Mesendoderm (in vitro differentiated cells): Measurements from ENCODE around the gene SLC36A3.

ENCODE experiments used
- DNase-seq: peaks from one replicate; pipeline ENCODE4 v3.0.0; 2013
- H2AK5ac ChIP-seq: 2 replicates; pipeline ENCODE4 v1.6.1; 2013; ENCODE audit warnings: low read length, inconsistent platforms
- H2BK120ac ChIP-seq: 2 replicates; pipeline ENCODE4 v1.6.1; 2013; ENCODE audit warnings: low read depth, mild to moderate bottlenecking, low read length, moderate library complexity, mixed read lengths
- H2BK15ac ChIP-seq: replicated peaks from 2 replicates; pipeline ENCODE4 v1.6.1; 2013; ENCODE audit warnings: low read depth, mild to moderate bottlenecking, moderate library complexity
- H2BK5ac ChIP-seq: 2 replicates; pipeline ENCODE4 v1.6.1; 2013; ENCODE audit warnings: low read length, inconsistent platforms
- H3K18ac ChIP-seq: 2 replicates; pipeline ENCODE4 v1.6.1; 2013; ENCODE audit warnings: mild to moderate bottlenecking, low read length, mixed read lengths
- H3K23ac ChIP-seq: one replicate; pipeline ENCODE4 v1.6.1; 2013; ENCODE audit warnings: low read length
- H3K27ac ChIP-seq: 2 replicates; pipeline ENCODE4 v1.5.1; 2013; ENCODE audit warnings: low read depth, mild to moderate bottlenecking, inconsistent platforms, low read length, moderate library complexity
- H3K27me3 ChIP-seq: 2 replicates; pipeline ENCODE4 v1.6.1; 2013; ENCODE audit warnings: low read length, control low read depth, mild to moderate bottlenecking, inconsistent platforms; ENCODE audit not compliant: insufficient read depth, poor library complexity
- H3K36me3 ChIP-seq: 2 replicates; pipeline ENCODE4 v1.6.1; 2013; ENCODE audit warnings: low read length, inconsistent platforms; ENCODE audit not compliant: control insufficient read depth, insufficient read depth
- H3K4ac ChIP-seq: one replicate; pipeline ENCODE4 v1.6.1; 2013; ENCODE audit warnings: low read depth, mild to moderate bottlenecking, low read length, moderate library complexity
- H3K4me1 ChIP-seq: 2 replicates; pipeline ENCODE4 v1.6.1; 2013; ENCODE audit warnings: low read depth, low read length, inconsistent platforms; ENCODE audit not compliant: control insufficient read depth
- H3K4me2 ChIP-seq: 2 replicates; pipeline ENCODE4 v1.6.1; 2013; ENCODE audit warnings: low read length
- H3K4me3 ChIP-seq: 2 replicates; pipeline ENCODE4 v1.5.1; 2013; ENCODE audit warnings: mild to moderate bottlenecking, low read length
- H3K56ac ChIP-seq: one replicate; pipeline ENCODE4 v1.6.1; 2013; ENCODE audit warnings: low read length
- H3K79me1 ChIP-seq: 2 replicates; pipeline ENCODE4 v1.6.1; 2013; ENCODE audit warnings: low read length, inconsistent platforms
- H3K79me2 ChIP-seq: 2 replicates; pipeline ENCODE4 v1.6.1; 2013; ENCODE audit warnings: mild to moderate bottlenecking, low read length; ENCODE audit not compliant: control insufficient read depth, insufficient read depth
- H3K9ac ChIP-seq: 2 replicates; pipeline ENCODE4 v1.6.1; 2013; ENCODE audit warnings: low read length, inconsistent platforms
- H4K5ac ChIP-seq: one replicate; pipeline ENCODE4 v1.6.1; 2013; ENCODE audit warnings: low read length
- H4K8ac ChIP-seq: one replicate; pipeline ENCODE4 v1.6.1; 2013; ENCODE audit warnings: low read depth, mild to moderate bottlenecking, control low read depth, low read length, moderate library complexity
- WGBS: extraction: QIAGEN DNeasy Blood & Tissue Kit; methylation state at CpG from one replicate; pipeline ENCODE4 v1.1.7; 2013; ENCODE audit warnings: low lambda C conversion rate, missing lambda C conversion rate; ENCODE audit not compliant: insufficient coverage; ENCODE audit errors: extremely low coverage; 5-methylcytosine and 5-hydroxymethylcytosine counted together

The SLC36A3 gene

DNA sequence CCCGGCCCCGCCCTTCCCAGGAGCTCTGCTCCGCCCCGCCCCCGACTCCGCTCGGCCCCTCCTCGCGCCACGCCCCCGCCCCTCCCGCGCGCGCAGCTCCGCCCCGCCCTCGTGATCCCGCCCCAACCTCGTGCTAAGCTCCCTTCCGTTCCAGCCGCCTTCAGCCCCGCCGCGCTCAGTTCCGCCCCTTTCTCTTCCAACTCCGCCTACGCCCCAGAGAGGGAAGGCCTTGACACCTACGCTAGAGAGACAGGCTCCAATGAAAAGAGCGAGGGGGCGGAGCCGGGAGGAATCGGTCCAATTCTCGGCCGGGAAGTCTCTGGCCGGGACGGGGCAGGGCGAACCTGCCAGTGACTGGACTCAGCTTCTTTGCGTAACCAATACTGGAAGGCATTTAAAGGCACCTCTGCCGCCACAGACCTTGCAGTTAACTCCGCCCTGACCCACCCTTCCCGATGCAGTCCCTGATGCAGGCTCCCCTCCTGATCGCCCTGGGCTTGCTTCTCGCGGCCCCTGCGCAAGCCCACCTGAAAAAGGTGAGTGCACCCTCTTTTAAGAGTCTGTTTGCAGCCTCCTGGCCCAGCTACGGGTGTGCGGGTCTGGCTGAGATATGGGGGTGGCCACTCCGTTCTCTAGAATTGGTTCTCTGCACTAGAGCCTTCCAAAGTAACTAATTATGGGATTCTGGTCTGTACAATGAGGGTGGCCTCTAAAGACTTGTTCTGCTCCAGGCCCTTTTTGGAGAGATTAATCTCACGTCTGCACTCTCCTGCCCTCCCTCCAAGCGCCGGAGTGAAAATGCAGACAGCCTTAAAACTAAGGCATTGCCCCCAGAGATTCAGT lies 50.6 kb downstream of the SLC36A3 start, which contains the start of gene GM2A:
GM2A (plus strand) TSS at position 424 of the 843 bp plus-strand sequence; CDS start at position 456, 32 bp downstream.
- Histone ChIP-seq H3K4me3 (peak within 1 kb of the TSS; percentile 47), H3K4me1 (peaks cover 4% of the 10 kb centered on the region), H2BK120ac (no peak within 1 kb of the TSS), H3K27me3 (no peaks in the 10 kb centered on the region), H3K4ac (peak within 1 kb of the TSS; percentile 22), H2AK5ac (no peak within 1 kb of the TSS), H3K4me2 (peak within 1 kb of the TSS; percentile 85), H2BK15ac (no peak within 1 kb of the TSS), H3K27ac (no peak within 1 kb of the TSS), H3K79me1 (peaks cover 5% of the 10 kb centered on the region), H3K79me2 (no peaks in the 10 kb centered on the region), H3K23ac (peak within 1 kb of the TSS; percentile 48), H3K18ac (peak within 1 kb of the TSS; percentile 42), H3K9ac (peak within 1 kb of the TSS; percentile 75), H3K56ac (peak within 1 kb of the TSS; percentile 86), H4K8ac (peak within 1 kb of the TSS; percentile 78), H4K5ac (no peak within 1 kb of the TSS), H3K36me3 (no peaks in the 10 kb centered on the region), H2BK5ac (peak within 1 kb of the TSS; percentile 3)
- DNase-seq, result peak; percentile 100
- no CpG with 5 or more reads among the region's 52 CpGs for WGBS

DNA sequence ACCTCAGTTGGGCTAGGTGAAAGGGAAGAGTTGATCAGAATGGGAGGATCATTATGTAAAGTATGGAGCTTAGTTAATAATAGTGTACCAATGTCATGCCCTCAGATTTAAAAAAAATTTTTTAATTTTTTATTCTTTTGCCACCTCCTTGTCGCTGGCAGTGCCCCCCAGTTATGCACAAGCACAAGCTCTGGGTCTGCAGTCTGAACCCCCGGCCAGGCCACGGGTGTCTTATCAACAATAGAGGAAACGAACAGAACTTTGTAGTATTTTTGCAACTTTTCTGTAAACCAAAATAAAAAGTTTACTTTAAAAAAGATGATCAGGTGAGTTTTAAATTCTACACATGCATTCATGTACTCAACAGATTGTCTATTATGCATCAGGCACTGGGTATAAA lies 51.9 kb downstream of the SLC36A3 start:
- Histone ChIP-seq H3K79me1 (peaks cover 4% of the 10 kb centered on the region), H3K79me2 (no peaks in the 10 kb centered on the region)

DNA sequence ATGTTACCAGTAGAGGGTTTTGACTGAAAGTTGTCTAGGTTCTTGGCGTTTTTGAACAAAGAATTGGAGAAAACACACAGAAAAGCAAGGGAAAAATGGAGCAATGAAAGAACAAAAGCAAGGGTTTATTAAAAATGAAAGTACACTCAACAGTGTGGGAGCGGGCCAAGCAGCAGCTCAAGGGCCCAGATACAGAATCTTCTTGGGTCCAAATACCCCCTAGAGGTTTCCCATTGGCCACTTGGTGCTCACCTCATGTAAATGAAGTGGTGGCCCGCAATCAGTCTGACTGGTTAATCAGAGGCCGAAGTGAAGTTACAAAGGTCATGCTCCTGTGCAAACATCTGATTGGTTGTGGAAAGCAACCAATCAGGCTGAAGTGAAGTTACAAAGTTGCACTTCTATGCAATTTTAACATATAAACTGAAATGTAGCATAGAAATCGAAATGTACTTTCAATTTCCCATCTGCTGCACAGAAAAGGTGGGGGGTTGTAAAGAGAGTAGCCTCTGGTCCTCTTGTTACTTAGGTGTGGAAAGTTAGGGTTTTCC lies 52.5 kb downstream of the SLC36A3 start:
- no peak overlapping the region for H2AK5ac ChIP-seq
- no peak overlapping the region for H3K4me3 ChIP-seq
- H3K4me2 ChIP-seq, result no peak overlapping the region
- no peak overlapping the region for H3K4ac ChIP-seq
- whole genome bisulfite sequencing, result no CpG with 5 or more reads among the region's 5 CpGs
- H3K27me3 ChIP-seq, result no peaks in the 10 kb centered on the region
- H2BK15ac ChIP-seq, result no peak overlapping the region
- peak; percentile 36 for DNase-seq
- no peak overlapping the region for H2BK5ac ChIP-seq
- H3K27ac ChIP-seq, result no peak overlapping the region
- no peak overlapping the region for H3K18ac ChIP-seq
- no peaks in the 10 kb centered on the region for H3K36me3 ChIP-seq
- H3K79me1 ChIP-seq, result peaks cover 4% of the 10 kb centered on the region
- H3K56ac ChIP-seq, result no peak overlapping the region
- H4K8ac ChIP-seq, result no peak overlapping the region
- no peak overlapping the region for H3K23ac ChIP-seq
- no peak overlapping the region for H4K5ac ChIP-seq
- H3K9ac ChIP-seq, result no peak overlapping the region
- H3K79me2 ChIP-seq, result no peaks in the 10 kb centered on the region
- H3K4me1 ChIP-seq, result peaks cover 2% of the 10 kb centered on the region
- no peak overlapping the region for H2BK120ac ChIP-seq

More for the DNA sequence above, 51.9 kb downstream of the SLC36A3 start:
- no peak overlapping the region for H2BK5ac ChIP-seq
- WGBS, result no CpG with 5 or more reads among the region's 4 CpGs
- H3K23ac ChIP-seq, result no peak overlapping the region
- H2BK15ac ChIP-seq, result no peak overlapping the region
- H3K27ac ChIP-seq, result no peak overlapping the region
- peaks cover 2% of the 10 kb centered on the region for H3K4me1 ChIP-seq
- no peak overlapping the region for H3K18ac ChIP-seq
- no peak overlapping the region for H3K9ac ChIP-seq
- H3K4me2 ChIP-seq, result no peak overlapping the region
- no peaks in the 10 kb centered on the region for H3K36me3 ChIP-seq
- H2BK120ac ChIP-seq, result no peak overlapping the region
- no peak overlapping the region for H2AK5ac ChIP-seq
- H3K56ac ChIP-seq, result no peak overlapping the region
- no peak overlapping the region for H4K5ac ChIP-seq
- no peaks in the 10 kb centered on the region for H3K27me3 ChIP-seq
- no peak overlapping the region for H4K8ac ChIP-seq
- H3K4ac ChIP-seq, result no peak overlapping the region
- no peak for DNase-seq
- H3K4me3 ChIP-seq, result no peak overlapping the region

DNA sequence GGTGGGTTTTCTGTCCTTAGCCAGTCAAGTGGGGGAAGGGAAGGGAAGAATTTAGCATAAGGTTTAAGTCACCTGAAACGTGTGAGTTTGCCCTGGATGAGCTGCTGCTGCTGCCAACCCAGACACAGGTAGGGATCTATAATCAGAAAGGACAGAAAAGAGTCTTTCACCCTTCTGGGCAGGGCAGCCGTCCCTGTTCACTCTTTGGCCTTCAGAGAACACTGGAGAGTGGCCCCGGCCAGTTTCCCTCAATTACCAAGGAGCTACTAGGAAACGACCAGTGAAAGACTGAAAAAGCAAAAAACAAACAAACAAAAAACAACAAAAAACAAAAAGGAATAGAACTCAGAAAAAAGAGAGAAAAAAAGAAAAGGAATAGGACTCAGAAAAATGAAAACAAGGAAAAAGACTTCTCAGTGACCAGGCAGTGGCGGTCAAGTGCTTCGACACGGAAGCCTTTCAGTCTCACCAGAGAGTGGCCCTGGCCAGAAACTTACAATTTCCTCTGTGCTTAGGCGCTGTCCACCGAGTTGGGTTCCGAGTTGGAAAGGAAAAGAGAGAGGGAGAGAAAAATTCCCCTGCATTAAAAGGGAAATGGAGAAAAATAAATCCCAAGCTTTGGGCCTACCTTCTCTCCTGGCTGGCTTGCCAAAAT lies 53.1 kb downstream of the SLC36A3 start:
- Histone ChIP-seq H3K27ac (no peak overlapping the region), H3K23ac (no peak overlapping the region), H3K79me2 (no peaks in the 10 kb centered on the region), H2BK5ac (no peak overlapping the region), H2BK120ac (no peak overlapping the region), H3K56ac (no peak overlapping the region), H3K4me3 (no peak overlapping the region), H3K4ac (no peak overlapping the region), H4K8ac (peak overlapping the region; percentile 56), H2AK5ac (no peak overlapping the region), H3K36me3 (no peaks in the 10 kb centered on the region), H3K27me3 (no peaks in the 10 kb centered on the region), H3K79me1 (peaks cover 2% of the 10 kb centered on the region), H3K9ac (no peak overlapping the region), H2BK15ac (no peak overlapping the region), H3K4me1 (peaks cover 2% of the 10 kb centered on the region), H3K4me2 (no peak overlapping the region), H4K5ac (no peak overlapping the region), H3K18ac (no peak overlapping the region)
- DNase-seq, result no peak
- WGBS, result no CpG with 5 or more reads among the region's 10 CpGs

DNA sequence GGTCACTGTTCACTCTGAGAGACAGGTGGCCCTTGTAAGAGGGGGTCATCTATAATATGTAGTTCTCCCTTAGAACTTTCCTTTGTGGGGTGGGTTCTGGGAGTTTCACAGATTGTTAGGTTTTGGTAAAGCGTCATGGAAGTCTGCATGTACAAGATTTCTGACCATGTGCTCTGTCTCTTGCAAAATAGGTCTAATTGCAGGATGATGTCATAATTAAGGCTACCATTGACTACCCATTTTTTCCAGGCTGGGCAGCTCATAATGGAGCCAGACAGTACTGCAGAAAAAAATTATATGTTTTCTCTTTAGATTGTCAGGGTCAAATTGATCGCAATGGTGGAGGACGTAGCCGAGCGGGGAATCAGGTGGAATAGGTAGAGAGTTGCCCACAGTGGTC lies 54.3 kb downstream of the SLC36A3 start:
- Histone ChIP-seq H4K5ac (no peak overlapping the region), H3K79me1 (peaks cover 2% of the 10 kb centered on the region), H2BK15ac (no peak overlapping the region), H3K4ac (no peak overlapping the region), H3K18ac (no peak overlapping the region), H3K27ac (no peak overlapping the region), H3K9ac (no peak overlapping the region), H3K56ac (no peak overlapping the region), H2AK5ac (no peak overlapping the region), H3K23ac (no peak overlapping the region), H3K27me3 (no peaks in the 10 kb centered on the region), H3K4me3 (no peak overlapping the region), H3K4me1 (peaks cover 2% of the 10 kb centered on the region), H3K4me2 (no peak overlapping the region), H3K36me3 (no peaks in the 10 kb centered on the region), H4K8ac (no peak overlapping the region), H2BK5ac (no peak overlapping the region), H2BK120ac (no peak overlapping the region), H3K79me2 (no peaks in the 10 kb centered on the region)
- no peak for DNase-seq
- no CpG with 5 or more reads among the region's 5 CpGs for WGBS
